Measurements from ENCODE around the gene CCL7. TPM values are rescaled to one million over a fixed set of nuclear protein-coding genes. Genes with fewer than 3 reads are reported as not detected.

Gene CCL7
- total RNA-seq, 4 donors from 2014 or later = not detected

GRCh38 chr17:34305061-34305460, 35.0 kb downstream of the CCL7 start:
- TF ChIP-seq, protein P1, sequence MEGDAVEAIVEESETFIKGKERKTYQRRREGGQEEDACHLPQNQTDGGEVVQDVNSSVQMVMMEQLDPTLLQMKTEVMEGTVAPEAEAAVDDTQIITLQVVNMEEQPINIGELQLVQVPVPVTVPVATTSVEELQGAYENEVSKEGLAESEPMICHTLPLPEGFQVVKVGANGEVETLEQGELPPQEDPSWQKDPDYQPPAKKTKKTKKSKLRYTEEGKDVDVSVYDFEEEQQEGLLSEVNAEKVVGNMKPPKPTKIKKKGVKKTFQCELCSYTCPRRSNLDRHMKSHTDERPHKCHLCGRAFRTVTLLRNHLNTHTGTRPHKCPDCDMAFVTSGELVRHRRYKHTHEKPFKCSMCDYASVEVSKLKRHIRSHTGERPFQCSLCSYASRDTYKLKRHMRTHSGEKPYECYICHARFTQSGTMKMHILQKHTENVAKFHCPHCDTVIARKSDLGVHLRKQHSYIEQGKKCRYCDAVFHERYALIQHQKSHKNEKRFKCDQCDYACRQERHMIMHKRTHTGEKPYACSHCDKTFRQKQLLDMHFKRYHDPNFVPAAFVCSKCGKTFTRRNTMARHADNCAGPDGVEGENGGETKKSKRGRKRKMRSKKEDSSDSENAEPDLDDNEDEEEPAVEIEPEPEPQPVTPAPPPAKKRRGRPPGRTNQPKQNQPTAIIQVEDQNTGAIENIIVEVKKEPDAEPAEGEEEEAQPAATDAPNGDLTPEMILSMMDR (IDR thresholded peaks at IDR 0.05) = no peak
- TF ChIP-seq EP300 (IDR thresholded peaks at IDR 0.05) (no peak), POLR2A (IDR thresholded peaks at IDR 0.05) (no peak)
- Histone ChIP-seq H3K4me3 (no peak overlapping the region), H3K9me3 (no peaks in the 10 kb centered on the region), H3K4me1 (peaks cover 0 to 45% (median 6%) of the 10 kb centered on the region in 4 donors), H3K27ac (no peak overlapping the region), H3K36me3 (no peaks in the 10 kb centered on the region), H3K27me3 (no peaks in the 10 kb centered on the region)
- DNase-seq (ENCODE audit: low spot score in 2 of 2) = no peak
- WGBS, 2 donors = 95% methylated on average over 4 of the region's 4 CpGs

DNA sequence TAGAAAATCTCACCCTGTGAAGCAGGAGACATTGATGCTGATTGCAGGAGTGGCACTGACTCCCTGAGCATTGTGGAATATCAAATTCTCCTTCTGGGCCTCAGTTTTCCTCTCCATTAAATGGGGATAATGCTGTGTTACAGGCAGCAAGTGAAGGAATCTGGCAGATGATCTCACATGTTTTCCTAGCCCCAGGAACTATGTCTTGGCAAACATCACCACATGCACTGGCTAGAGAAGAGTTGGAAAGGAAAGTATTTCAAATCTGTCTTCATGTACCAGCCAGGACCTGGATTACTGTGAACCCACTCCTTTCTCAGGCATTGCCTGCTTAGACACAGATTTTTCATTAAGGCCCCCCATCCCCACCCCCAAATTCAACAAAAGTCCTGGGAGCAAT, 35.6 kb downstream of the CCL7 start:
- TF ChIP-seq EP300 (IDR thresholded peaks at IDR 0.05) = no peak
- TF ChIP-seq, protein P1 (IDR thresholded peaks at IDR 0.05) = no peak
- TF ChIP-seq POLR2A (IDR thresholded peaks at IDR 0.05) = no peak
- no peak for DNase-seq (ENCODE audit: low spot score in 2 of 2)
- H3K27me3 ChIP-seq = no peaks in the 10 kb centered on the region

GRCh38 chr17:34306466-34306865, 36.4 kb downstream of the CCL7 start:
- H3K36me3 ChIP-seq = no peaks in the 10 kb centered on the region

More for the DNA sequence above, 35.6 kb downstream of the CCL7 start:
- Histone ChIP-seq H3K4me3 (no peak overlapping the region), H3K36me3 (no peaks in the 10 kb centered on the region), H3K4me1 (peaks cover 0 to 39% (median 6%) of the 10 kb centered on the region in 4 donors), H3K27ac (no peak overlapping the region), H3K9me3 (no peaks in the 10 kb centered on the region)

GRCh38 chr17:34307110-34307509, 37.1 kb downstream of the CCL7 start:
- Histone ChIP-seq H3K27ac (peak overlapping the region in 2 of 4 donors; percentile 21 to 41), H3K9me3 (no peaks in the 10 kb centered on the region), H3K27me3 (no peaks in the 10 kb centered on the region), H3K4me1 (peaks cover 0 to 36% (median 6%) of the 10 kb centered on the region in 4 donors), H3K4me3 (no peak overlapping the region), H3K36me3 (no peaks in the 10 kb centered on the region)
- DNase-seq (ENCODE audit: low spot score in 2 of 2) = peak; percentile 30 to 62
- 47 to 48% methylated on average over 3 of the region's 3 CpGs for WGBS, 2 donors
- TF ChIP-seq, protein P1 (IDR thresholded peaks at IDR 0.05) = no peak
- no peak for TF ChIP-seq POLR2A (IDR thresholded peaks at IDR 0.05)
- TF ChIP-seq EP300 (IDR thresholded peaks at IDR 0.05) = peak in 1 of 2 donors; percentile 70

More at GRCh38 chr17:34306466-34306865, 36.4 kb downstream of the CCL7 start:
- DNase-seq (ENCODE audit: low spot score in 2 of 2) = peak in 1 of 2 donors; percentile 29
- no peak overlapping the region for H3K4me3 ChIP-seq
- peak overlapping the region in 1 of 4 donors; percentile 41 for H3K27ac ChIP-seq
- no peak for TF ChIP-seq POLR2A (IDR thresholded peaks at IDR 0.05)
- TF ChIP-seq, protein P1 (IDR thresholded peaks at IDR 0.05) = peak in 3 of 5 experiments; percentile 42 to 49 (median 45)
- WGBS, 2 donors = 52 to 66% methylated on average over 3 of the region's 3 CpGs
- H3K9me3 ChIP-seq = no peaks in the 10 kb centered on the region
- no peaks in the 10 kb centered on the region for H3K27me3 ChIP-seq
- peaks cover 0 to 33% (median 6%) of the 10 kb centered on the region in 4 donors for H3K4me1 ChIP-seq

DNA sequence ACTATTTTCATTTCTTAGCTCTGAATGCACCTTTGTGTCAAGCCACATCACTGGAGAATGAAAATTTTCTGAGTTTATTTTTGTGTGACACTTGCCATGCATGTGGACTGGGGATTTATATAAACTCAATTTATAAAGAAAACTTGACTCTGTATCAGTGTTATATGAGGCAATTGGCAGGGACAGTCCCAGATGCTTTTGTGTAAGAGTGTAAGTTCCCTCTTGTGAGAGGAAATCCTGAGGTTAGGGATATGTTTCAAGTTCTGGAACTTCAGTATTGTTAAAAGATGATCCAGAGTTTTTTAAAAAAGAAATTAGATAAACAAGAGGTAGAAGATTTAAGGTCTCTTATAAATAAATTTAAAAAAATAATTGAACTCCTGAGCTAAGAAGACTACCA, 38.4 kb downstream of the CCL7 start:
- no peaks in the 10 kb centered on the region for H3K27me3 ChIP-seq
- no peaks in the 10 kb centered on the region for H3K9me3 ChIP-seq
- no peak for DNase-seq (ENCODE audit: low spot score in 2 of 2)
- H3K4me3 ChIP-seq = no peak overlapping the region
- peaks cover 0 to 49% (median 8%) of the 10 kb centered on the region in 4 donors for H3K4me1 ChIP-seq
- H3K36me3 ChIP-seq = no peaks in the 10 kb centered on the region
- peak overlapping the region in 1 of 4 donors; percentile 32 for H3K27ac ChIP-seq
- TF ChIP-seq EP300 (IDR thresholded peaks at IDR 0.05) (no peak), POLR2A (IDR thresholded peaks at IDR 0.05) (no peak)
- TF ChIP-seq, protein P1 (IDR thresholded peaks at IDR 0.05) = no peak

Data from tibial nerve (tissue), 4 donors.